GM12873 (cell line): ENCODE data around the gene EPO.

Source experiments
- CTCF ChIP-seq: IDR thresholded peaks from 2 replicates; pipeline ENCODE4 v1.5.1; 2012; ENCODE audit warnings: low read depth, mild to moderate bottlenecking, moderate library complexity, low read length, control low read depth; ENCODE audit not compliant: insufficient read depth; ENCODE audit errors: missing control alignments

The EPO gene

GRCh38 chr7:100768784-100769183 lies 48.5 kb downstream of the EPO start:
- no peak for TF ChIP-seq CTCF
